GM18519 (cell line): ENCODE data around the gene AS3MT.
"Not testable (repeated sequence)": the region's sequence is repeated elsewhere in the genome, so short reads cannot be mapped to it uniquely, and the experiment has no call there.

ENCODE experiments used
- ATAC-seq: cut with Tn5 transposase; IDR thresholded peaks from one replicate; pipeline ENCODE4 v1.9.1; 2021; ENCODE audit warnings: mild to moderate bottlenecking, moderate library complexity; ENCODE audit not compliant: unreplicated experiment, low FRiP score

Gene AS3MT

GRCh38 chr10:102853237-102853636 is 16.0 kb upstream of the AS3MT start:
- not testable (repeated sequence) for ATAC-seq

- ATAC-seq = not testable (repeated sequence)
Measured at GRCh38 chr10:102855731-102856436, 13.4 kb upstream of the AS3MT start.

GRCh38 chr10:102856758-102857424 is 12.4 kb upstream of the AS3MT start:
- no peak for ATAC-seq

- no peak for ATAC-seq
Measured at GRCh38 chr10:102859911-102860310, 9.4 kb upstream of the AS3MT start.

- ATAC-seq = no peak
Measured at GRCh38 chr10:102863660-102864059, 5.6 kb upstream of the AS3MT start.

GRCh38 chr10:102865620-102866019 is 3.6 kb upstream of the AS3MT start:
- ATAC-seq = no peak

GRCh38 chr10:102868911-102869257 is 386 bp upstream of the AS3MT start:
- no peak for ATAC-seq

GRCh38 chr10:102870221-102870620 is 951 bp downstream of the AS3MT start:
- no peak for ATAC-seq

- ATAC-seq = no peak
Measured at GRCh38 chr10:102872163-102872562, 2.9 kb downstream of the AS3MT start.

GRCh38 chr10:102876747-102877153 is 7.5 kb downstream of the AS3MT start:
- ATAC-seq = no peak

GRCh38 chr10:102878629-102879028 is 9.4 kb downstream of the AS3MT start:
- ATAC-seq = no peak

- no peak for ATAC-seq
Measured at GRCh38 chr10:102880256-102880655, 11.0 kb downstream of the AS3MT start.

- no peak for ATAC-seq
Measured at GRCh38 chr10:102888048-102888447, 18.8 kb downstream of the AS3MT start.

- ATAC-seq = no peak
Measured at GRCh38 chr10:102894466-102895213, 25.4 kb downstream of the AS3MT start.

GRCh38 chr10:102900006-102900405 is 30.7 kb downstream of the AS3MT start:
- ATAC-seq = no peak

GRCh38 chr10:102904346-102904745 is 35.1 kb downstream of the AS3MT start:
- no peak for ATAC-seq

GRCh38 chr10:102906507-102906906 is 37.2 kb downstream of the AS3MT start:
- ATAC-seq = no peak

GRCh38 chr10:102914781-102915180 is 45.5 kb downstream of the AS3MT start:
- no peak for ATAC-seq

GRCh38 chr10:102916173-102916572 is 46.9 kb downstream of the AS3MT start:
- ATAC-seq = no peak

- peak; percentile 23 for ATAC-seq
Measured at GRCh38 chr10:102917314-102917961, 48.2 kb downstream of the AS3MT start.
